HG03520 (cell line): ENCODE data around the gene TIGD3.
A peak's percentile ranks its signal among the peaks of the same experiment; 100 is the strongest.
"Not testable (repeated sequence)": the region's sequence is repeated elsewhere in the genome, so short reads cannot be mapped to it uniquely, and the experiment has no call there.

ENCODE experiments used
- ATAC-seq: cut with Tn5 transposase; IDR thresholded peaks from one replicate; pipeline ENCODE4 v1.9.1; 2021; ENCODE audit warnings: mild to moderate bottlenecking, moderate library complexity; ENCODE audit not compliant: unreplicated experiment

TIGD3 gene

GRCh38 chr11:65325435-65325834 is 29.1 kb upstream of the TIGD3 start:
- ATAC-seq = no peak

- no peak for ATAC-seq
These were observed 27.5 kb upstream of the TIGD3 start for GRCh38 chr11:65327021-65327420.

GRCh38 chr11:65329478-65329877 is 25.1 kb upstream of the TIGD3 start:
- ATAC-seq = no peak

- ATAC-seq = no peak
These were observed 24.6 kb upstream of the TIGD3 start for GRCh38 chr11:65329944-65330403.

GRCh38 chr11:65330544-65330943 is 24.0 kb upstream of the TIGD3 start:
- no peak for ATAC-seq

- ATAC-seq = not testable (repeated sequence)
These were observed 22.0 kb upstream of the TIGD3 start for GRCh38 chr11:65332591-65332990.

- ATAC-seq = no peak
These were observed 19.8 kb upstream of the TIGD3 start for GRCh38 chr11:65334696-65335295.

GRCh38 chr11:65338676-65339075 is 15.9 kb upstream of the TIGD3 start:
- no peak for ATAC-seq

GRCh38 chr11:65340226-65340625 is 14.3 kb upstream of the TIGD3 start:
- no peak for ATAC-seq

- ATAC-seq = no peak
These were observed 12.7 kb upstream of the TIGD3 start for GRCh38 chr11:65341856-65342255.

GRCh38 chr11:65351511-65351910 is 3.0 kb upstream of the TIGD3 start:
- ATAC-seq = no peak

- ATAC-seq = no peak
These were observed 1.8 kb upstream of the TIGD3 start for GRCh38 chr11:65352783-65353182.

GRCh38 chr11:65353376-65353775 is 1.2 kb upstream of the TIGD3 start:
- ATAC-seq = no peak

- ATAC-seq = no peak
These were observed 669 bp upstream of the TIGD3 start for GRCh38 chr11:65353900-65354264.

GRCh38 chr11:65355013-65355775 is 643 bp downstream of the TIGD3 start:
- peak; percentile 15 for ATAC-seq

GRCh38 chr11:65355776-65356393 is 1.3 kb downstream of the TIGD3 start:
- ATAC-seq = no peak

GRCh38 chr11:65356394-65356972 is 1.9 kb downstream of the TIGD3 start:
- ATAC-seq = no peak

- ATAC-seq = no peak
These were observed 3.4 kb downstream of the TIGD3 start for GRCh38 chr11:65357856-65358356.

- ATAC-seq = no peak
These were observed 7.9 kb downstream of the TIGD3 start for GRCh38 chr11:65362320-65362931.

- ATAC-seq = no peak
These were observed 8.4 kb downstream of the TIGD3 start for GRCh38 chr11:65362966-65363365.

- no peak for ATAC-seq
These were observed 9.2 kb downstream of the TIGD3 start for GRCh38 chr11:65363770-65364169.
